H1 (cell line): ENCODE results near the gene NEU2. TPM values are rescaled to one million over a fixed set of nuclear protein-coding genes. Genes with fewer than 3 reads are reported as not detected.

Experiments
- CTCF ChIP-seq, 3 experiments: IDR thresholded peaks; 1 replicate in 2 of 3; 2 replicates in 1 of 3; pipeline versions ENCODE4 v1.5.1 to v1.6.1; 2011; ENCODE audit warnings: low read length in 3 of 3, mild to moderate bottlenecking in 3 of 3, inconsistent platforms in 2 of 3, low read depth in 1 of 3, moderate library complexity in 1 of 3; ENCODE audit not compliant: insufficient read depth in 1 of 3; ENCODE audit errors: control extremely low read depth in 1 of 3
- HDAC2 ChIP-seq, 2 experiments: fragments of 300-600 bp in 1 of 2; sonication (generic) in 1 of 2; IDR thresholded peaks; 2 replicates each; pipeline ENCODE4 v1.6.1; 2011 to 2012; ENCODE audit warnings: low read depth in 2 of 2, low read length in 2 of 2, mild to moderate bottlenecking in 2 of 2, moderate library complexity in 2 of 2, borderline replicate concordance in 1 of 2, inconsistent platforms in 1 of 2
- polyA plus RNA-seq, 7 experiments: library from polyadenylated mRNA; depleted of rRNA in 3 of 7; stranded (reverse) in 5 of 7; unstranded in 2 of 7; fragments of >200 nt in 5 of 7; fragments of 200-250 nt in 2 of 7; gene quantifications; 1 replicate in 5 of 7; 2 replicates in 1 of 7; 4 replicates in 1 of 7; pipeline versions ENCODE4 v1.2.1 to v1.2.3, GENCODE V29; 2011 to 2013; ENCODE audit warnings: missing spikeins in 2 of 7, mixed read lengths in 2 of 7
- total RNA-seq: library from RNA; stranded (reverse); fragmentation: NEBNext Ultra II Directional; extraction: Animal tissue kit (Norgen Biotek cat#: 25700); gene quantifications from 2 replicates; pipeline ENCODE4 v1.2.1, GENCODE V29; 2021

Gene NEU2
- total and polyA plus RNA-seq, 2 of the 8 experiments (the other 6 are each of a cell fraction or from before 2014, with no cell fraction given), result 0.12 TPM; not detected in 1

- TF ChIP-seq CTCF (IDR thresholded peaks at IDR 0.05; ENCODE audit: control extremely low read depth in 1 of 3, insufficient read depth in 1 of 3, low read depth in 1 of 3, low read length in 3 of 3) (no peak), HDAC2 (IDR thresholded peaks at IDR 0.05; ENCODE audit: borderline replicate concordance in 1 of 2, low read depth in 2 of 2, low read length in 2 of 2) (no peak)
Observed at GRCh38 chr2:233062946-233063268, 30.4 kb downstream of the NEU2 start (continued).
